DOHH2 (cell line): ENCODE data around the gene SLC50A1.

Experiments
- EZH2phosphoT487 ChIP-seq: fragments of 200-600 bp; sonication (generic); IDR thresholded peaks from 2 replicates; pipeline ENCODE4 v1.6.1; 2017; ENCODE audit warnings: borderline replicate concordance, mild to moderate bottlenecking, antibody characterized with exemption, low read length, moderate library complexity, mixed read lengths
- TF ChIP-seq, protein P1 (sequence below): fragments of 200-600 bp; sonication (generic); IDR thresholded peaks from one replicate; pipeline ENCODE4 v1.5.1; 2014; ENCODE audit warnings: antibody characterized with exemption, mild to moderate bottlenecking, low read depth, low read length; ENCODE audit not compliant: poor library complexity, severe bottlenecking

DNA sequence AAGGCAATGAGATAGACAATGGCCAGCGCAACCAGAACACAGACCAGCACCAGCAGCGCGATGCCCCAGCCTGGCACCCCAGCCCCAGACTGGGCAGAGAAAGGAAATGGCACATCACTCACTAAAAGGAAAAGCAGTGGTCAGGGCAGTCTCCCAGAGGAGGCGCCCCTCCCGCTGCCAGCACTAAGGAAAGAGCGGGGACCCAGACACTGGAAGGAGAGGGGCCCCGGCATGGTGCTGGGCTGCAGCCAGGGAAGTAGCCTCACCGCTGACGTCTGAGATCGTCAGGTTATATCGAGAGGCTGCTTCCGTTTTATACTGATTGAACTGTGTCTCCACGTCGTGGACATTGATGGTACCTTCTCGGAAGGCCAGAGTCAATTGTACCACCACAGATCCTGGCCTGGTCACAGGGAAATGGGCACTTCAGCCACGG lies 51.8 kb downstream of the SLC50A1 start:
- TF ChIP-seq, protein P1, sequence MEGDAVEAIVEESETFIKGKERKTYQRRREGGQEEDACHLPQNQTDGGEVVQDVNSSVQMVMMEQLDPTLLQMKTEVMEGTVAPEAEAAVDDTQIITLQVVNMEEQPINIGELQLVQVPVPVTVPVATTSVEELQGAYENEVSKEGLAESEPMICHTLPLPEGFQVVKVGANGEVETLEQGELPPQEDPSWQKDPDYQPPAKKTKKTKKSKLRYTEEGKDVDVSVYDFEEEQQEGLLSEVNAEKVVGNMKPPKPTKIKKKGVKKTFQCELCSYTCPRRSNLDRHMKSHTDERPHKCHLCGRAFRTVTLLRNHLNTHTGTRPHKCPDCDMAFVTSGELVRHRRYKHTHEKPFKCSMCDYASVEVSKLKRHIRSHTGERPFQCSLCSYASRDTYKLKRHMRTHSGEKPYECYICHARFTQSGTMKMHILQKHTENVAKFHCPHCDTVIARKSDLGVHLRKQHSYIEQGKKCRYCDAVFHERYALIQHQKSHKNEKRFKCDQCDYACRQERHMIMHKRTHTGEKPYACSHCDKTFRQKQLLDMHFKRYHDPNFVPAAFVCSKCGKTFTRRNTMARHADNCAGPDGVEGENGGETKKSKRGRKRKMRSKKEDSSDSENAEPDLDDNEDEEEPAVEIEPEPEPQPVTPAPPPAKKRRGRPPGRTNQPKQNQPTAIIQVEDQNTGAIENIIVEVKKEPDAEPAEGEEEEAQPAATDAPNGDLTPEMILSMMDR = no peak
- TF ChIP-seq EZH2phosphoT487 = no peak
